Astrocyte of the cerebellum (primary cell): ENCODE results near the gene BCL3.

Experiments
- DNase-seq: peaks from one replicate; pipeline ENCODE4 v3.0.0-alpha.2; 2011; ENCODE audit warnings: low read depth
- H3K4me3 ChIP-seq: 2 replicates; pipeline ENCODE4 v1.5.1; 2011; ENCODE audit warnings: mild to moderate bottlenecking, low read depth, low read length, moderate library complexity
- in situ Hi-C: cut with HindIII; loops from 2 replicates; pipeline ENCODE4 v1.10.0; 2017; ENCODE audit warnings: low sequenced_read_pairs
- TF ChIP-seq, protein P1 (sequence below): IDR thresholded peaks from 2 replicates; pipeline ENCODE4 v1.5.1; 2012; ENCODE audit warnings: low read length, low read depth, moderate library complexity, mild to moderate bottlenecking; ENCODE audit errors: missing control alignments

The BCL3 gene

GRCh38 chr19:44746946-44747738 is 1.4 kb upstream of the BCL3 start:
- peak overlapping the region; percentile 31 for H3K4me3 ChIP-seq
- TF ChIP-seq, protein P1, sequence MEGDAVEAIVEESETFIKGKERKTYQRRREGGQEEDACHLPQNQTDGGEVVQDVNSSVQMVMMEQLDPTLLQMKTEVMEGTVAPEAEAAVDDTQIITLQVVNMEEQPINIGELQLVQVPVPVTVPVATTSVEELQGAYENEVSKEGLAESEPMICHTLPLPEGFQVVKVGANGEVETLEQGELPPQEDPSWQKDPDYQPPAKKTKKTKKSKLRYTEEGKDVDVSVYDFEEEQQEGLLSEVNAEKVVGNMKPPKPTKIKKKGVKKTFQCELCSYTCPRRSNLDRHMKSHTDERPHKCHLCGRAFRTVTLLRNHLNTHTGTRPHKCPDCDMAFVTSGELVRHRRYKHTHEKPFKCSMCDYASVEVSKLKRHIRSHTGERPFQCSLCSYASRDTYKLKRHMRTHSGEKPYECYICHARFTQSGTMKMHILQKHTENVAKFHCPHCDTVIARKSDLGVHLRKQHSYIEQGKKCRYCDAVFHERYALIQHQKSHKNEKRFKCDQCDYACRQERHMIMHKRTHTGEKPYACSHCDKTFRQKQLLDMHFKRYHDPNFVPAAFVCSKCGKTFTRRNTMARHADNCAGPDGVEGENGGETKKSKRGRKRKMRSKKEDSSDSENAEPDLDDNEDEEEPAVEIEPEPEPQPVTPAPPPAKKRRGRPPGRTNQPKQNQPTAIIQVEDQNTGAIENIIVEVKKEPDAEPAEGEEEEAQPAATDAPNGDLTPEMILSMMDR, result no peak
- DNase-seq, result peak; percentile 75
- in situ Hi-C loops, result no loop called here

DNA sequence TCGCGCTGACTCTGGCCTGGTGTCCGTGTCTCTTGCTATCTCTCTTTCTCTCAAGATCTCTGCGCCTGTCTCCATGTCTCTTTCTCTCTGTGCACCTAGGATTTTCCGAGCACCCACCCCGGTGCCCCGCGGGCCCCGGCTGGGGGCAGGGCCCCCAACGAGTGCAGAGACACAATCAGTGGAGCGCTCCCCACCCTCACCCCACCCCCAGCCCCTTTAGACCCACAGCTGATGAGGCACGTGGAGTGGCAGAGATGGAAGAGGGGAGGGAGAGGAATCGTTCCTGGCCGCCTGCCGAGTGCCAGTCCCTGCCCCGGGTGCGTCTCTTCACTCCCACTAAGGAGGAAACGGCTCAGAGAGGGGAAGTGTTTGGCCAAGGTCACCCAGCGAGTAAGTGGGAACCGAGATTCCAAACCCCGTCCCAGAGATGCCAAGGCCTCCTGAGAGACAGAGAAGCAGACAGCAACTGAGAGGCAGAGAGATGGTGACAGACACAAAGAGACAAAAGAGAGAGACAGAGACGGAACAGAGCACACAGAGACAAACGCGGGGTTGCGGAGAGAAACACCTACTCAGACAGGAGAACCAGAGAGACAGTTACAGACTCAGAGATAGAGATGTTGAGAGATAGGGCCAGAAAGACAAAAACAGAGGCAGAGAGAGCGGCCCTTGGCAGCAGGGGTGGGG is 626 bp upstream of the BCL3 start:
- peak overlapping the region; percentile 31 for H3K4me3 ChIP-seq
- in situ Hi-C loops, result no loop called here
- no peak for DNase-seq
- TF ChIP-seq, protein P1, result no peak

DNA sequence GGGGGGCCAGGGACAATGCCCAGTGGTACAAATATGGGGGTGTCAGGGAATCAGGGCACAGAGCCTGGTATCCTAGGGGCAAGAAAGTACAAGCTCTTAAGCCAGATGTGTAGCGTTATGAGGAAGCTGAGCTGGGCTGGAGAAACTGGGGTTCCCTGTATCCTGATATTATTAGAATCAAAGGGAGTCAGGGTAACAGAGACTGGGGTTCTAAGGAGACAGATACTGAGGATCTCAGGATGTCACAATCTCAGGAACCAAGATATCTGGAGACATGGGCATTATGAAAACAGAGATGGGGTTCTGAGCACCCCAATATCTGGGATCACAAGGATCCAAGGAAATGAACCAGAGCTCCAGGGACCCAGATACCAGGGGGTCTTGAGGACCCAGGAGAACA is 784 bp downstream of the BCL3 start:
- TF ChIP-seq, protein P1, result no peak
- H3K4me3 ChIP-seq, result peak overlapping the region; percentile 76
- in situ Hi-C loops, result no loop called here
- no peak for DNase-seq

DNA sequence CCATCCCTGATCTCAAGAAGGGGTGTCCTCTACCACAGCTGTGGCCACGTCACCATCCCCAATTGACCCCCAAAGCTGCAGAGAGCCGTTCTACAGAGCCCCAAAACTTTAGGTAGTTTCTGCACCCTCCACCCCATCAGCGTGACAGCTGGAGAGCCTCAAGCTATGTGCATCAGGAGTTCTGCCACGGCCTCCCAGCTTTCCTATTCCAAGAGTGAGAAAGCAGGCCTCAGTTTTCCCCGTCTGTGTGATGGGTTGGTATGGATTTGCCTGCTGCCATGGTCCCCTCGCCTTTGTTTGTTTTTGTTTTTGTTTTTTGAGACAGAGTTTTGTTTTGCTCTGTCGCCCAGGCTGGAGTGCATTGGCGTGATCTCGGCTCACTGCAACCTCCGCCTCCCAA is 1.5 kb downstream of the BCL3 start:
- in situ Hi-C loops, result no loop called here
- no peak for DNase-seq
- TF ChIP-seq, protein P1, result no peak
- H3K4me3 ChIP-seq, result peak overlapping the region; percentile 76

GRCh38 chr19:44752123-44752815 is 3.8 kb downstream of the BCL3 start:
- in situ Hi-C loops, result no loop called here
- H3K4me3 ChIP-seq, result peak overlapping the region; percentile 76
- no peak for DNase-seq
- TF ChIP-seq, protein P1, result no peak

DNA sequence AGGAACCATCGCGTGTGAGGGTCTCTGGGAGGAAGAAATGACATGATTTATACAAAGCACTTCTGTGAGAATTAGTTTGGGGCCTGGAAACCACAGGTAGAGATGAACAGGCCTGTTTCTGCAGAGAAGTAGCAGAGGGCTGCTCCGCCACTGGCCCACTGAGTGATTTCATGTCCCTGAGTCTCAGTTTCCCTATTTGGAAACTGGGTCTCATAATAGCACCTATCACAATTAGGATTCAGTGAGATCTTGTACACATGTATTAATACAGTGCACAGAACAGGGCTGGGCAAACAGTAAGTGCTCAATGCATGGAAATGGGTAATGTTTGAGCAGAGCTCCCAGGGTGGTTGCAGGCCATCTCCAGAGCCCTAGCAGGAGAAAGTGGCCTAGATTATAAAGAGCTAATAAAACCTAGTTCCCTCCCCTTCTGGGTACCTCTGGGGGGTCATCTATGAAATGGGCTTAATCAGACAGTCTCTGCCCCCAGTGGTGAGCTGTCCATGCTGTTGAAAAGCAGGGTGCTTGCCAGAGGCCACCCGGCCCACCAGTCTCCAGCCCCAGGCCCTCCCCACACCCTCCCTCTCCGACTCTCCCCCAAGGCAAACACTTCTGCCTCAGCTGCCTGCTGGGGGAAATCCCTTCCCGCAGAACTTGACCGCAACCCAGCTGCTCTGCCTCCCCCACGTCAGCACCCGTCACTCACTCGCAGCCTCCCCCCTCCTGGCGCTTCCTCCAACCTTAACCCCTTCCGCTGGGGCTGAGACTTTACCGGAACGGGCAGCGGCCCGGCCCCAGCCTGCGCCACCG is 4.5 kb downstream of the BCL3 start:
- peak overlapping the region; percentile 76 for H3K4me3 ChIP-seq
- peak; percentile 92 for DNase-seq
- TF ChIP-seq, protein P1, result no peak
- in situ Hi-C loops, result no loop called here
